GM12892 (cell line): ENCODE results near the gene LPIN1.

Experiments
- POLR2A ChIP-seq: IDR thresholded peaks from 2 replicates; pipeline ENCODE4 v1.6.1; 2011; ENCODE audit warnings: low read depth, low read length, control low read depth
- POLR2AphosphoS5 ChIP-seq: IDR thresholded peaks from 2 replicates; pipeline ENCODE4 v1.6.1; 2011; ENCODE audit warnings: low read depth, low read length, control low read depth

GRCh38 chr2:11777886-11778415, 31.5 kb downstream of the LPIN1 start:
- TF ChIP-seq POLR2A (no peak), POLR2AphosphoS5 (no peak)
